Activated CD8-positive, alpha-beta T cell treated with anti-CD3 and anti-CD28 coated beads for 36 hours (primary cell): ENCODE results near the gene SPTSSA. TPM values are rescaled to one million over a fixed set of nuclear protein-coding genes. Genes with fewer than 3 reads are reported as not detected.
"Not testable (repeated sequence)": the region's sequence is repeated elsewhere in the genome, so short reads cannot be mapped to it uniquely, and the experiment has no call there.

Experiments
- ATAC-seq: fragments of 200-7000 bp; cut with Tn5 transposase; one replicate; pipeline ENCODE4 v1.10.0; 2021; ENCODE audit warnings: mild to moderate bottlenecking, moderate library complexity
- CTCF ChIA-PET: fragments of 350-600 bp; sonication (Branson Sonifier 250); formaldehyde crosslinking; loops from one replicate; lab custom pipeline; 2021; ENCODE audit warnings: antibody characterized with exemption; lab: Charles Lee
- POLR2A ChIA-PET: fragments of 350-600 bp; sonication (Branson Sonifier 250); formaldehyde crosslinking; loops from one replicate; lab custom pipeline; 2021; ENCODE audit warnings: antibody characterized with exemption; lab: Charles Lee
- DNase-seq: peaks from one replicate; pipeline ENCODE4 v3.0.0-alpha.2; 2020
- H3K27ac Mint-ChIP-seq: one replicate; pipeline ENCODE4 v1.8.0; 2021; ENCODE audit warnings: mild to moderate bottlenecking, mixed read lengths
- H3K27me3 Mint-ChIP-seq: one replicate; pipeline ENCODE4 v1.8.0; 2021; ENCODE audit warnings: mixed read lengths
- H3K36me3 Mint-ChIP-seq: one replicate; pipeline ENCODE4 v1.8.0; 2021; ENCODE audit warnings: low read depth, mixed read lengths
- H3K4me1 Mint-ChIP-seq: one replicate; pipeline ENCODE4 v1.8.0; 2021; ENCODE audit warnings: low read depth, mixed read lengths
- H3K4me3 Mint-ChIP-seq: one replicate; pipeline ENCODE4 v1.8.0; 2021; ENCODE audit warnings: mild to moderate bottlenecking, moderate library complexity, mixed read lengths
- H3K9me3 Mint-ChIP-seq: one replicate; pipeline ENCODE4 v1.8.0; 2021; ENCODE audit warnings: mixed read lengths
- intact Hi-C: fragments of 100-400 bp; cut with micrococcal nuclease; formaldehyde crosslinking; loops from one replicate; pipeline ENCODE4 v1.10.0; 2022
- total RNA-seq, 2 experiments: library from RNA; stranded (reverse); gene quantifications; one replicate each; pipeline ENCODE4 v1.2.3, GENCODE V29; 2021
- TF ChIP-seq, protein P1 (sequence below): fragments of 200-600 bp; IDR thresholded peaks from one replicate; pipeline ENCODE4 v1.8.0; 2022; ENCODE audit warnings: antibody characterized with exemption, mild to moderate bottlenecking

SPTSSA gene
- total RNA-seq, 2 experiments from 2014 or later = 10.7 to 11.1 TPM

DNA sequence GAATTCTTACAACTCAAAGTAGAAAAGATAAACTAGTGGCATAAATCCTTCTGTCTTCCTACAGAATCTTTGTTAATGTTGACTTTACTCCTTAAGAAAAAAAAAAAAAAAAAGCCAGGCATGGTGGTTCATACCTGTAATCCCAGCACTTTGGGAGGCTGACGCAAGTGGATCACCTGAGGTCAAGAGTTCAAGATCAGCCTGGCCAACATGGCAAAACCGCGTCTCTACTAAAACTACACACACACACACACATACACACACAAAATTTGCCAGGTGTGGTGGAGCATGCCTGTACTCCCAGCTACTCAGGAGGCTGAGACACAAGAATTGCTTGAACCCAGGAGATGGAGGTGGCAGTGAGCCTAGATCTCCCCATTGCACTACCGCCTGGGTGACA, 17.7 kb upstream of the SPTSSA start:
- TF ChIP-seq, protein P1, sequence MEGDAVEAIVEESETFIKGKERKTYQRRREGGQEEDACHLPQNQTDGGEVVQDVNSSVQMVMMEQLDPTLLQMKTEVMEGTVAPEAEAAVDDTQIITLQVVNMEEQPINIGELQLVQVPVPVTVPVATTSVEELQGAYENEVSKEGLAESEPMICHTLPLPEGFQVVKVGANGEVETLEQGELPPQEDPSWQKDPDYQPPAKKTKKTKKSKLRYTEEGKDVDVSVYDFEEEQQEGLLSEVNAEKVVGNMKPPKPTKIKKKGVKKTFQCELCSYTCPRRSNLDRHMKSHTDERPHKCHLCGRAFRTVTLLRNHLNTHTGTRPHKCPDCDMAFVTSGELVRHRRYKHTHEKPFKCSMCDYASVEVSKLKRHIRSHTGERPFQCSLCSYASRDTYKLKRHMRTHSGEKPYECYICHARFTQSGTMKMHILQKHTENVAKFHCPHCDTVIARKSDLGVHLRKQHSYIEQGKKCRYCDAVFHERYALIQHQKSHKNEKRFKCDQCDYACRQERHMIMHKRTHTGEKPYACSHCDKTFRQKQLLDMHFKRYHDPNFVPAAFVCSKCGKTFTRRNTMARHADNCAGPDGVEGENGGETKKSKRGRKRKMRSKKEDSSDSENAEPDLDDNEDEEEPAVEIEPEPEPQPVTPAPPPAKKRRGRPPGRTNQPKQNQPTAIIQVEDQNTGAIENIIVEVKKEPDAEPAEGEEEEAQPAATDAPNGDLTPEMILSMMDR = no peak
- H3K4me1 Mint-ChIP-seq = no peaks in the 10 kb centered on the region

DNA sequence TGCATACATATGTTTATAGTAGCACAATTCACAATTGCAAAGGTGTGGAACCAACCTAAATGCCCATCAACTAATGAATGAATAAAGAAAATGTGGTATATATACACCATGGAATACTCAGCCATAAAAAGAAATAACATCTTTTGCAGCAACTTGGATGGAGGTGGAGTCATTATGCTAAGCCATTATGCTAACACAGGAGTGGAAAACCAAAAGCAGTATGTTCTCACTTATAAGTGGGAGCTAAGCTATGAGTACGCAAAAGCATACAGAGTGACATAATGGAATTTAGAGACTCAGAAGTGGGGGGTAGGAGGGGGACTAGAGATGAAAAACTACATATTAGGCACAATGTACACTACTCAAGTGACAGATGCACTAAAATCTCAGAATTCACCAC, 16.2 kb upstream of the SPTSSA start:
- no peak overlapping the region for H3K27ac Mint-ChIP-seq
- H3K36me3 Mint-ChIP-seq = no peaks in the 10 kb centered on the region
- intact Hi-C loops = no loop called here
- H3K4me1 Mint-ChIP-seq = no peaks in the 10 kb centered on the region
- POLR2A ChIA-PET = no interaction called here
- CTCF ChIA-PET = no interaction called here
- no peak for ATAC-seq
- DNase-seq = no peak
- no peaks in the 10 kb centered on the region for H3K9me3 Mint-ChIP-seq
- no peak overlapping the region for H3K4me3 Mint-ChIP-seq
- H3K27me3 Mint-ChIP-seq = no peaks in the 10 kb centered on the region
- TF ChIP-seq, protein P1 = no peak

More for the DNA sequence above, 17.7 kb upstream of the SPTSSA start:
- ATAC-seq (no peak), DNase-seq (no peak)
- Mint-ChIP-seq H3K9me3 (no peaks in the 10 kb centered on the region), H3K27me3 (no peaks in the 10 kb centered on the region), H3K27ac (no peak overlapping the region), H3K36me3 (no peaks in the 10 kb centered on the region), H3K4me3 (no peak overlapping the region)
- CTCF ChIA-PET = no interaction called here
- POLR2A ChIA-PET = no interaction called here
- intact Hi-C loops = no loop called here

DNA sequence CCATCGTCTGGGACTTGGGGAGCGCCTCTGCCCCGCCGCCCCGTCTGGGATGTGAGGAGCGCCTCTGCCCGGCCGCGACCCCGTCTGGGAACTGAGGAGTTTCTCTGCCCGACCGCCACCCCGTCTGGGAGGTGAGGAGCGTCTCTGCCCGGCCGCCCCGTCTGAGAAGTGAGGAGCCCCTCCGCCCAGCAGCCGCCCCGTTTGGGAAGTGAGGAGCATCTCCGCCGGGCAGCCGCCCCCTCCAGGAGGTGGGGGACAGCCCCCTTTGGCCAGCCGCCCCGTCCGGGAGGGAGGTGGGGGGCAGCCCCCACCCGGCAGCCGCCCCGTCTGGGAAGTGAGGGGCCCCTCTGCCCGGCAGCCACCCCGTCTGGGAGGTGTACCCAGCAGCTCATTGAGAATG, 14.0 kb upstream of the SPTSSA start:
- H3K27ac Mint-ChIP-seq, H3K9me3 Mint-ChIP-seq, ATAC-seq, DNase-seq, H3K4me1 Mint-ChIP-seq, H3K27me3 Mint-ChIP-seq, intact Hi-C loops, H3K36me3 Mint-ChIP-seq, POLR2A ChIA-PET, CTCF ChIA-PET, H3K4me3 Mint-ChIP-seq: not testable (repeated sequence)

DNA sequence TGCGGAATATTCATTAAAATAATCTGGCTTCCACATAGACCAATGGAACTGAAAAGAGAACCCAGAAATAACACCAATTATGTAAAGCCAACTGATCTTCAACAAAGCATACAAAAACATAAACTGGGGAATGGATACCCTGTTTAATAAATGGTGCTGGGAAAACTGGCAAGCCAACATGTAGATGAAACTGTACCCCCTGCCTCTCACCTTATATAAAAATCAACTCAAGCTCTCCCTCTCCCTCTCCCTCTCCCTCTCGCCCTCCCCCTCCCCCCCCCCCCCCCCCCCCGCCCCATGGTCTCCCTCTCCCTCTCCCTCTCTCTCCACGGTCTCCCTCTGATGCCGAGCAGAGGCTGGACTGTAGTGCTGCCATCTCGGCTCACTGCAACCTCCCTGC, 13.1 kb upstream of the SPTSSA start:
- H3K27me3 Mint-ChIP-seq = no peaks in the 10 kb centered on the region
- H3K4me3 Mint-ChIP-seq = no peak overlapping the region
- intact Hi-C loops = no loop called here
- CTCF ChIA-PET = no interaction called here
- no peaks in the 10 kb centered on the region for H3K36me3 Mint-ChIP-seq
- ATAC-seq (no peak), DNase-seq (no peak)
- TF ChIP-seq, protein P1 = no peak
- no peak overlapping the region for H3K27ac Mint-ChIP-seq
- H3K9me3 Mint-ChIP-seq = no peaks in the 10 kb centered on the region
- no peaks in the 10 kb centered on the region for H3K4me1 Mint-ChIP-seq
- POLR2A ChIA-PET = no interaction called here

DNA sequence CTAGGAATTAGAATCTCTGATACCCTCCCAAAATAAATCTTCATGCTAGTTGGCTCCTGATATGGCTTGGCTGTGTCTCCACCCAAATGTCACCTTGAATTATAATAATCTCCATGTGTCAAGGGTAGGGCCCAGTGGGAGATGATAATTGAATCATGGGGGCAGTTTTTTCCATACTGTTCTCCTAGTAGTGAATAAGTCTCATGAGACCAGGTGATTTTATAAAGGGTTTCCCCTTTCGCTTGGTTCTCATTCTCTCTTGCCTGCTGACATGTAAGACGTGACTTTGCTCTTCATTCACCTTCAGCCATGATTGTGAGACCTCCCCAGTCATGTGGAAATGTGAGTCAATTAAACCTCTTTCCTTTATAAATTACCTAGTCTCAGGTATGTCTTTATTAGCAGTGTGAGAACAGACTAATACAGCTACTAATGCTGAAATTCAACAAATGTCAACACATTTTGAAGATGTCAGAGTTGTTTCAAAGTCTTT, 12.2 kb upstream of the SPTSSA start:
- ChIA-PET POLR2A (no interaction called here), CTCF (interaction anchor here (1.0 kb wide), 1 partner anchor 143 kb away, joined by 3 read pairs; no protein-coding TSS in a partner anchor)
- TF ChIP-seq, protein P1 = no peak
- Mint-ChIP-seq H3K9me3 (no peaks in the 10 kb centered on the region), H3K4me3 (no peak overlapping the region), H3K36me3 (no peaks in the 10 kb centered on the region), H3K4me1 (no peaks in the 10 kb centered on the region), H3K27me3 (no peaks in the 10 kb centered on the region), H3K27ac (no peak overlapping the region)
- DNase-seq (no peak), ATAC-seq (no peak)
- intact Hi-C loops = no loop called here
